Measurements from ENCODE around the gene DYNC2I2.

DNA sequence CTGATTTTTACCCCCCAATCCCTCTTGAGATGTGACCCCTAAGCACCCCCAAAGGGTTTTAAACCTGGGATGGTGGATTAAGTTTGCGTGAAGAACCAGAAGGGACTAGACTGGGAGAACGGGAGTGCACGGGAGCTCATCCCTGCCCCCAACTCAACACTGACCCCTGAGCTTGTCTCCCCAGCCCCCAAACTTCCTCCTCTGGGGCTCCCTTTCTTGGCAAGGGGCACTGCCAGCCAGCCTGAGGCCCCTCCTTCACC, 27.3 kb upstream of the DYNC2I2 start:
- TF ChIP-seq, protein P1, sequence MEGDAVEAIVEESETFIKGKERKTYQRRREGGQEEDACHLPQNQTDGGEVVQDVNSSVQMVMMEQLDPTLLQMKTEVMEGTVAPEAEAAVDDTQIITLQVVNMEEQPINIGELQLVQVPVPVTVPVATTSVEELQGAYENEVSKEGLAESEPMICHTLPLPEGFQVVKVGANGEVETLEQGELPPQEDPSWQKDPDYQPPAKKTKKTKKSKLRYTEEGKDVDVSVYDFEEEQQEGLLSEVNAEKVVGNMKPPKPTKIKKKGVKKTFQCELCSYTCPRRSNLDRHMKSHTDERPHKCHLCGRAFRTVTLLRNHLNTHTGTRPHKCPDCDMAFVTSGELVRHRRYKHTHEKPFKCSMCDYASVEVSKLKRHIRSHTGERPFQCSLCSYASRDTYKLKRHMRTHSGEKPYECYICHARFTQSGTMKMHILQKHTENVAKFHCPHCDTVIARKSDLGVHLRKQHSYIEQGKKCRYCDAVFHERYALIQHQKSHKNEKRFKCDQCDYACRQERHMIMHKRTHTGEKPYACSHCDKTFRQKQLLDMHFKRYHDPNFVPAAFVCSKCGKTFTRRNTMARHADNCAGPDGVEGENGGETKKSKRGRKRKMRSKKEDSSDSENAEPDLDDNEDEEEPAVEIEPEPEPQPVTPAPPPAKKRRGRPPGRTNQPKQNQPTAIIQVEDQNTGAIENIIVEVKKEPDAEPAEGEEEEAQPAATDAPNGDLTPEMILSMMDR (conservative IDR thresholded peaks at IDR 0.05; ENCODE audit: low read length): no peak
- TF ChIP-seq EZH2phosphoT487 (IDR thresholded peaks at IDR 0.05; ENCODE audit: borderline replicate concordance, low read depth, low read length): no peak

Measured in OCI-LY7 (cell line).